ENCODE measurements around the gene YPEL2. TPM values are rescaled to one million over a fixed set of nuclear protein-coding genes. Genes with fewer than 3 reads are reported as not detected.

The YPEL2 gene
- polyA plus RNA-seq, 2 of the 4 experiments (the other 2 are of a cell fraction), result 5.4 to 8.2 TPM

DNA sequence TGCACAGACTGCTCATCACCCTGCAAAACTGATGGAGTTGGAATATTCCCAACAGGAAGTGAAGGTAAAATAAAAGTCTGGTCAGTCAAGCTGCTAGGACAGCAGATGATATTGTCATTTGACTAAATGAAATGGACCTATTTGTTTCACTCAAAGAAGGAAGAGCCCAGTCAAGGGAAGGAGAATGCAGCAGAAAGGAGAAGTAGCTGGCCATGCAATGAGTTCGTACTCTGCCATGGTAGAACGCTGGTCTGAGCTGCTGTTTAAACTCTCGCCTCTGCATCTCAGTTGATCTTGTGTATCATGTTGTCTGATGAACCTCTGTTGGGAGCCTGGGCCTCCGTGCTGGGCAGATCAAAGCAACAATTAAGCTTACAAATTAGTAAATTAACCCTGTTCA lies 15.6 kb upstream of the YPEL2 start:
- ChIA-PET POLR2A (no interaction called here), CTCF (interaction anchor here (1.1 to 14.1 kb wide), 9 partner anchors 10 to 438 kb away, joined by 3 to 385 read pairs (median 6); no protein-coding TSS in a partner anchor)
- 76% methylated on average over 4 of the region's 4 CpGs for WGBS (ENCODE audit: missing lambda C conversion rate)
- TF ChIP-seq POLR2AphosphoS2 (conservative IDR thresholded peaks at IDR 0.05; ENCODE audit: low read length) (no peak), CHD2 (IDR thresholded peaks at IDR 0.05; ENCODE audit: low read length, partially characterized antibody) (no peak), NFE2L2 (conservative IDR thresholded peaks at IDR 0.05; ENCODE audit: low read length) (no peak), NPAS2 (CRISPR knock-in tag; IDR thresholded peaks at IDR 0.05; ENCODE audit: borderline replicate concordance) (no peak), TP53 (CRISPR knock-in tag; IDR thresholded peaks at IDR 0.05) (no peak), CBX8 (IDR thresholded peaks at IDR 0.05) (no peak), ELK1 (IDR thresholded peaks at IDR 0.05; ENCODE audit: low read depth, low read length) (no peak), JUN (IDR thresholded peaks at IDR 0.05) (no peak), ZSCAN20 (CRISPR knock-in tag; IDR thresholded peaks at IDR 0.05) (no peak)
- no peak for ATAC-seq
- FAIRE-seq, result no peak
- no peaks in the 10 kb centered on the region for H3K4me1 ChIP-seq
- DNase-seq (ENCODE audit: low read depth in 1 of 2, low spot score in 1 of 2), result no peak
- H3K27ac ChIP-seq, result no peak overlapping the region
- H3K4me3 ChIP-seq, result no peak overlapping the region
- H3K9me3 ChIP-seq, result no peaks in the 10 kb centered on the region
- no peak overlapping the region for H3K4me2 ChIP-seq

- DNase-seq (ENCODE audit: low read depth in 1 of 2, low spot score in 1 of 2), result no peak
- Histone ChIP-seq H3K4me1 (peaks cover 32% of the 10 kb centered on the region), H3K4me3 (no peak overlapping the region), H3K27ac (peak overlapping the region; percentile 29 to 32; a peak in 3 of 6 replicates), H3K4me2 (peak overlapping the region; percentile 42), H3K9me3 (no peaks in the 10 kb centered on the region)
- ATAC-seq, result no peak
- FAIRE-seq, result no peak
- WGBS (ENCODE audit: missing lambda C conversion rate), result 74% methylated on average over 5 of the region's 5 CpGs
- ChIA-PET CTCF (interaction anchor here (0.6 to 8.3 kb wide), 8 partner anchors 11 to 169 kb away, joined by 3 to 168 read pairs (median 12); no protein-coding TSS in a partner anchor), POLR2A (no interaction called here)
- TF ChIP-seq RARB (CRISPR knock-in tag; IDR thresholded peaks at IDR 0.05) (no peak), BCL3 (IDR thresholded peaks at IDR 0.05) (no peak), MAFK (IDR thresholded peaks at IDR 0.05; ENCODE audit: partially characterized antibody) (no peak), SREBF2 (IDR thresholded peaks at IDR 0.05) (no peak), RAD21 (conservative IDR thresholded peaks at IDR 0.05 in 1 of 2, IDR thresholded peaks at IDR 0.05 in 1 of 2) (no peak), FOSL2 (IDR thresholded peaks at IDR 0.05) (no peak), FOSL2 (CRISPR knock-in tag; IDR thresholded peaks at IDR 0.05) (no peak), ZFP36 (IDR thresholded peaks at IDR 0.05; ENCODE audit: borderline replicate concordance, partially characterized antibody) (no peak), ESRRA (IDR thresholded peaks at IDR 0.05; ENCODE audit: borderline replicate concordance, low read length) (no peak), RCOR1 (IDR thresholded peaks at IDR 0.05; ENCODE audit: low read depth, low read length) (no peak), GATA3 (IDR thresholded peaks at IDR 0.05; ENCODE audit: borderline replicate concordance) (no peak), FOXS1 (CRISPR knock-in tag; IDR thresholded peaks at IDR 0.05) (no peak)
- TF ChIP-seq, protein P1, sequence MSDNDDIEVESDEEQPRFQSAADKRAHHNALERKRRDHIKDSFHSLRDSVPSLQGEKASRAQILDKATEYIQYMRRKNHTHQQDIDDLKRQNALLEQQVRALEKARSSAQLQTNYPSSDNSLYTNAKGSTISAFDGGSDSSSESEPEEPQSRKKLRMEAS (IDR thresholded peaks at IDR 0.05), result no peak
- TF ChIP-seq, protein P2, sequence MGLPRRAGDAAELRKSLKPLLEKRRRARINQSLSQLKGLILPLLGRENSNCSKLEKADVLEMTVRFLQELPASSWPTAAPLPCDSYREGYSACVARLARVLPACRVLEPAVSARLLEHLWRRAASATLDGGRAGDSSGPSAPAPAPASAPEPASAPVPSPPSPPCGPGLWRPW (IDR thresholded peaks at IDR 0.05), result no peak
These were observed 4.1 kb upstream of the YPEL2 start for GRCh38 chr17:59327121-59327980.

All from A549 (cell line).